GM12892 (cell line): Measurements from ENCODE around the gene ASMT.

ENCODE experiments used
- POLR2A ChIP-seq: IDR thresholded peaks from 2 replicates; pipeline ENCODE4 v1.6.1; 2011; ENCODE audit warnings: low read depth, low read length, control low read depth
- POLR2AphosphoS5 ChIP-seq: IDR thresholded peaks from 2 replicates; pipeline ENCODE4 v1.6.1; 2011; ENCODE audit warnings: low read depth, low read length, control low read depth
- TAF1 ChIP-seq: IDR thresholded peaks from 2 replicates; pipeline ENCODE4 v1.6.1; 2011; ENCODE audit warnings: low read depth, mild to moderate bottlenecking, control low read depth, low read length, borderline replicate concordance

DNA sequence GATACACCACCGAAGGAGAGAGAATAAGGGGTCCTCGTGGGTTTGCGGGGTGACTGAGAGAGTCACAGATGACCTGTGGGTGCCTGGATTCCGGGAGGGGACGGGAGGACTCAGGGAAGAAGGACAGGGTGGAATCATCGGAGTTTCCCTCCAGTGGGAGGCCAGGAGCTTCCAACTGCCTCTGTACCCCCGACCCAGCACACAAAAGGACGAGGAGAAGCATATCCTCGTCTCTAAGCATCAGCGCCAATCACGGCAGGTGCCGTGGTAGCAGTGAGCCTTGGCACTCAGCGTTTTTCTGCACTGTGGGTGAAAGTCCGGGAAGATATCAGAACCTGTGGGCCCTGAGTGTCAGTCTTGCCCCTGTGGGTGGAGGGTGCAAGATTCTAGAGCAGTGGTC, 62.0 kb downstream of the ASMT start:
- TF ChIP-seq POLR2A (no peak), POLR2AphosphoS5 (no peak), TAF1 (no peak)
